Activated CD8-positive, alpha-beta memory T cell treated with anti-CD3 and anti-CD28 coated beads for 24 hours (primary cell): ENCODE data around the gene RAMP1.

Source experiments
- DNase-seq: peaks from one replicate; pipeline ENCODE4 v3.0.0-alpha.2; 2020

RAMP1 gene

GRCh38 chr2:237956402-237956736, 96.9 kb downstream of the RAMP1 start:
- DNase-seq, result no peak

DNA sequence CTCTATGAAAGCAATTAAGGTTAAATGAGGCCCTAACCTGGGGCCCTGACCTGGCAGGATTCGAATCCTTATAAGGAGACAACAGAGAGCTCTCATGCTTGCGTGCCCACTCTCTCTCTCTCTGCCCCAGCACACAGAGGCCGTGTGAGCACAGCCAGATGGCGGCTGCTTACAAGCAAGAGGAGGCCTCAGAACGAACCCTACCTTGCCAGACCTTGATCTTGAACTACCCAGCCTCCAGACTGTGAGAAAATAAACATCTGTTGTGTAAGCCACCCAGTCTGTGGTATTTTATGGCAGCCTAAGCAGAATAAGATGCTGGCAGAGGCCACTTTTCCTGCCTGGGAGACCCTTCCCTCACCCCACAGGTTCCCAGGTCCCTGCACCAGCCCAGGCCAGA, 102.2 kb downstream of the RAMP1 start:
- DNase-seq, result no peak
